HG02642 (cell line): ENCODE data around the gene DLGAP1.
"Not testable (repeated sequence)": the region's sequence is repeated elsewhere in the genome, so short reads cannot be mapped to it uniquely, and the experiment has no call there.

Experiments
- ATAC-seq: cut with Tn5 transposase; IDR thresholded peaks from one replicate; pipeline ENCODE4 v1.9.1; 2021; ENCODE audit warnings: mild to moderate bottlenecking; ENCODE audit not compliant: unreplicated experiment, poor library complexity

The DLGAP1 gene

DNA sequence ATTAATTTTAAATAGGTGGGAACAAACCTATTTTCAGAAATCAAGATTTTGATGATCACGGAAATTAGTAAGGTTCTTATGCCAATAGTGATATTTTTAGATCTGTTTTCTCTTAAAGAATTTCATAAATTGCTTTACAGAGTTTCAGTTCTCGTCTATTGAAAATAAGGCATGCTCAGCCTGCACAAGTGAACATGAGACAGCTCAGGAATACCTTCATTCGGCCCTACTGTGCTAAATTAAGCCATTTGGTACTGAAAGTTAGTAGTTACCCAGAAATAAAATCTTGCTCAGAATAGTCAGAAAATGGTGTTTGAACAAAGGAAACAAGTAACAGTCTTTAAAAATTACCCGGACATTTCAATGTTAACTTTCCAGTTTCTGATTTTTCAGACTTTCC, 60.4 kb downstream of the DLGAP1 start:
- ATAC-seq, result no peak

DNA sequence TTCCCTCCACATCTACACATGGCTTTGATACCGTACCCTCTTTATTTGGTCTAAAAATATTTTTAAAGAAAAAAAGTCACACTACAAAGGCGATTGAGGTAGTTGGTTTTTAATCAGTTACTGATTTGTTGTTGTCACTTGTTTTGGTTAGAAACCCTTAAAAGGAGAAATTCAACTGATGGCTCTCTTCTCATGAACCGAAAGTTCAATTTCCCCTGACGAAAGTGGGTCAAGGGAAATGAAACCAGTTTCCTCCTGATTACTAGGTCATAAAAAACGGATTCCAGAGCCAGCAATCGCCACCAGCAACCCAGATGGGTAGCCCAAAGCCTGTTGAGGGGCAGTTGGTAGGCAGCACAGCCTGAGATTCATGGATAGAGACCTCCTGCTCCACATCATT, 63.2 kb downstream of the DLGAP1 start:
- no peak for ATAC-seq

DNA sequence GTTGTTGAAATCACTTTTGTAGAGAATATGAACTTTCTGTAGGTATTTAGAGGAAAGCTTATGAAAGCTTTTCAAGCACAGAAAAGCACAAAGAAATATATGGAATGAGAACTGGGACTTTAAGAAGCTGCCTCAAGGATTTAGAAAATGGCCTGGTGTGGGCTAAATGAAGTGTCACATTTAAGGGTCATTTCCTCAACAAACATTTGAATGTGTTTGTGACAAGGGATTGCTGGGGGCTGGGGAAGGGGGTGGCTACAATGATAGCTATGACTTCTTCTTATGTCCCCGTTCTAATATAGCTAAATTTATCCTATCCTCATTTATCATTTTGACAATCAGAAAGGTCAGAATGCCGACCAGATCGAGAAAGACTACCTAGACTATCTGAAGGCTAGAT, 69.2 kb downstream of the DLGAP1 start:
- no peak for ATAC-seq

DNA sequence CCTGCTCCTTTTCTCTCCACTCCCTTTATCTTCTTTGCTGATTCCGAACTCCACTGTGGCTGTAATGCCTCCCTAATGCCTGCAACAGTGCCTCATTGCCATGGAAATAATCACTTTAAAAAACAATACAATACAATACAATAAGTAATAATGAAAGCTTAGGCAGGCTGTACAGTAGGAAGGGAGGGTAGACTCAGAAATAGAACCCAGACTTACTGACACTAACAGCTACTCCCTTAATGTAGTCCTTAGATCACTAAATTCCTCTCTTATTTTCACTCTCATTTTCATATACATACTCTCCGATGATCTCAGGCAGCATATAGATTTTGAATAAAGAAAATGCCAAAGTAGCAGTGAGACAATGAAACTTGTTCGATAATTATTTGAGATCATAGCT, 70.2 kb downstream of the DLGAP1 start:
- ATAC-seq, result no peak

DNA sequence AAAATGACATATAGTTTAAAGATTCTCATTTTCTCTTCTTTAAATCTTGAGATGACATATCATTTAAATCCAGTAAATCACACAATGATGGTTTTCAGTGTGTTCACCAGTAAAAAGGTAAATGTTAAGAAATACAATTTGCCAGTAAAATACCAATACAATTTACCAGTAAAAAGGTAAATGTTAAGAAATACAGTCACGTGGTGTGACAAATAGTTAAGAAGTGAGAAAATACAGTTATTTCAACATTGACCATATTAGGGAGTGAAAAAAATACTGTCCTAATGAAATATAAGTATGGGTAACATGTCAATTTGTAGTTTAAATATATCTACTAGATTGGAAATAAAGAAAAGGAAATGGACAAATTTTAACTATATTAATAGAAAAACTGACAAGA, 80.5 kb downstream of the DLGAP1 start:
- ATAC-seq, result no peak

DNA sequence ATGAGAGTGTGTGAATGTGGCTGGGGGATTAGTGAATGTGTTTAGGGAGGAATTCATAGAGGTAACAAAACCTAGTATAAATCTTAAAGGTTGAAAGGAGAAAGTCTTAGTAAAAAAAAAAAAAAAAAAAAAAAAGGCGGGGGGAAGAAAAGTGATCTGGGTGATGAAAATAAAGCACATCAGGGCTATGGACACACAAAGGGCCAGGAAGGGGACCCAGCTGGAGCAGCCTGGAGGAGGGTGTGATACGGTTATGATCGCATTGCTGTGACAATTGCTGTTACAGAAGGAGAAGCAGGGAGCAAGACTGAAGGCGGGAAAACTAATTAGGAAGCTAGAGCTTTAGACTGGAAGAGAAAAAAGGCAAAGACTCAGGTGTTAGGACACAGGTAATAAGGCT, 85.4 kb downstream of the DLGAP1 start:
- no peak for ATAC-seq

DNA sequence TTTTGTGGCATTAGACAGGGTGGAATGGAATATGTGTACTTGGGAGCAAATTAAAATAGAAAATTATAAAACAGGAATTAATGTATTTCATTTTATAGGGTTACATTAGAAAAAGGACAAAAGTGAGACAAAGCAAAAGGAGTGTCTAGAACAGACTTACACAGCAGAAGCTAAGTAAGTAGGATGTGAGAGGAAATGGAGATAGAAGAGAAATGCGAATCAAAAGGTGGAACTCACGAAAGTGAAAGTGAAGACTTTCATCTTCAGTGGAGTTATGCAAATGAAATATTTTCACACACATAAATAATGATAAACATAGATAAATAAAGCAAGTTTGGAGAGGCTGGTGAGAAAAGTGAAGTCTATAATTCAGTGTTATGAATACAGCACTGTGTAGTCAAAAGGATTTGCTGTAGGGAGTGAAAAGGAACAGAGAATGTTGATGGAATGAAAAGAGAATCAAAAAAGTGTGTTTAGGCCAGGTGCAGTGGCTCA, 94.8 kb downstream of the DLGAP1 start:
- ATAC-seq, result no peak

DNA sequence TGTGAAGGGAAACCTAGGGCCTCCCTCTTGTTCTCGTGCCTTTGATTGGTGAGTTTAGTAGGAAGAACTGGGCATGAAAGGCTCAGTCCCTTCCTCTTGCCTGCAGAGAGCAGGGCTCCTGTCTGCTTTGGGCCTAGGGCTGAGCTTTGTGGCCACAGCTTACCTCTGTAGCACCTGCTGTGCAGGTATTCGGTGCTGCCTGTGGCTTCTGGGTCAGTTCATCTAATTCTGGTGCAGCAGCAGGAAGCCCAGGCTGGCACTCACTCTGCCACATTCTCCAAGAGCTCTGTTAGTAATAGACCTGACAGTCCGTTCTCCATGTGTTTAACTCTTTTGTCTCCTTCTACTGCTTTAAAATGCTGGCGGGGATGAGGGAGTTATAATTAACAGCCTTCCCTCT, 96.5 kb downstream of the DLGAP1 start:
- no peak for ATAC-seq

DNA sequence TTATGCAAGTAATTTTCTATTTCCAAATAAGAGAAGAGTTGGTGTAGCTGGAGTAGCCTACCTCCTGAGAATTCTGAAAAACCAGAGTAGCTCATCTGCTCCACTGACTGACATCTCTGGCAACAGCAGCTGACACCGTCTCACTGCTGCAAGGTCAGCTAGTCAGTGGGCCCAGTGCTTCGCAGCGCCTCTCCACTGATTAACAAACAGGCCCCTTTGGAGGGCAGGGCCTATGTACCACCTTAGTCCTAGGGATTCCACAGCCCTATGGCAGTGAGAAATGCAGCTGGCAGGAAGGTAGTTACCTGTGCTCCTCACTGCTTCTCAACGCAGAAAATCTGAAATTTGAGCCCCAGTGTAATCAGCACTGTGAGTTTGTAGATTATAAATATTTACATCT, 97.5 kb downstream of the DLGAP1 start:
- ATAC-seq, result no peak

DNA sequence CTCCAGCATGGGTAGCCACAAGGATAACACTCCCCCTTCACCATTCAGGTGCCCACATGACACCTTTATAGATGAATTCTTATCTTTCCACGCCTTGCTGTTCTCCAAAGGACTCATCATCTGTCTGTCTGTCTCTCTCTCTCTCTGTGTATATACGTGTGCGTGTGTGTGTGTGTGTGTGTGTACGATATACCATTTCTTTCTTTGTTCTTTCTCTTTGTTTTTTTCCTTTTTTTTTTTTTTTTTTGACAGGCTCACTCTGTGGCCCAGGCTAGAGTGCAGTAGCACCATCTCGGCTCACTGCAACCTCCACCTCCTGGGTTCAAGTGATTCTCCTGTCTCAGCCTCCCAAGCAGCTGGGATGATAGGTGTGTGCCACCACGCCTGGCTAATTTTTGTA, 98.2 kb downstream of the DLGAP1 start:
- no peak for ATAC-seq

DNA sequence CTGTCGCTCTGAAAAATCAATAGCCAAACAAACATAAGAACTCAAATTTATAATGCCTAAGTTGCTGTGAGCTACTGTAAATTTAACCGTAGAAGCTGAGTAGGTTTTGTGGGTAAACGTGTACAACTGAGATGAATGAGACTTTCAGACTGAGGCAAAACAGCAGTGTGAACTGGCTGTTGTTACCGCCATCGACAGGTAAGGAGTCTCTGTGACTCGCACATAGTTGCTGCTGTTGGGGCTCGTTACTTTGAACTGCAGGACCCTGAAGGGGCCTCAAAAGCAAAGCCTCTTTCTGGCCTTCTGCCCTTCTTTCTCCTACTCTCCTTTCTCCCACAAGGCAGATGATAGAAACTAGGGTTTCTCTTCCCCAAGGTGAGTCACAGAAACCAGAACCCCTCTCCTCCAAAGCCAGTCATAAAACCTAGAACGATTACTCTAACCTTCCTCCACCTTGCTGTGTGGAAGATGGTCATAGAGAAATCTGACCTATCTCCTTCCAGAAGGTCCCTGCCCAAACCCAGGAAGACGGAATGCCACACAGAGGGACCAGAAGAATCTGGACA, 101.2 kb downstream of the DLGAP1 start:
- ATAC-seq, result no peak

DNA sequence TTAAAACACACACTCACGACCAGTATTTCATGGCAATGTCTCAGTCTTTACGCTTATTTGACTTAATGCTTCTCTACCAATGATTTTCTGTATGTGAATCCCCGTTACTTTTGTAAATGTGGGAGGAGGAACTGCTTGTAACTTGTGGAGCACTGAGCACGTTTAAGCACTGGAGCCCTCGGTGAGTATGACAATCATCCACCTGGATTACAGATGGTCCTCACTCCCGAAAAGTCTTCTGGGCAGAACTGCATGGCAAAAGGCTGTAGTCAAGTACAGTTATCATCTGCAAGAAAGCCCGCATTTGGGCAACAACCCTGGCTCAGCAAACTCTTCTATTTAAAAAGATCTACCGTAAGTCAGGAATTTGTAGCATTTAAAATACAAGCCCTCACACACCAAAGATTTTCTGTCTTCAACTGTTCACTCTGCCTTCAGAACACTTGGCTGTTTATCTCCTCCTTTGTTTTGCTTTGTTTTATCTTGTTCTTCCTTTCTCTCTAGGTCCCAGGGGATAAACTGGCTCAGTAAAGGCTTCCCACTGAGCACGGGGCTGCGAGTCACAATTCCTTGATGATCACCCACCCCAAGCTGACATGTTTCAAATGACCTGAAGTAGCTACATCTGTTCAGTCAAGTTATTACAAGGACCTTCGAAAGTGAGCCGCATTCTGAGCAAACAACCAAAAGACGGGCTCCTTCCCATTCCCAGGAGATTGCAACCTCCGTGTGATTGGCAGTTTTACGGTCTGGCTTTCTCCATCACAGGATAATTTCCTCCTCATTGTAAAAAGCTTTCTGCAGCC, 102.2 kb downstream of the DLGAP1 start:
- no peak for ATAC-seq

DNA sequence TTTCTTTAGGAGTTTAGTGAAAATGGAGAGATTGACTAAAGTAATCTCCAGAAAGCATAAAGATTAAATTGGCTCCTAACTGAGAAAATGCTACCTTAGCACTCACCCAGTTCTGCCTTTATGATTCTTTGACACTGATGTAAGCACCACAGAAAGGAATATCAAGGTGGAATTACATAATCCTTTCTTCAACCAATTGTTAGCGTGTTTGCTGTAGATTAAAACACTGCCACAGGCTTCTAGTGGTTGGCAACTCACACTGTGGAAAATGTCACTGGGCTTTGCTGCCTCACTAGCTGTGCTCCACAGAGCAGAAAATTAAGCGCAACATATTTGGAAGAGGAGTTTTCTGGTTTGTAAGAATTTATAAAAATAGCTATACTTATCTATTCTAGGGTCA, 104.1 kb downstream of the DLGAP1 start:
- no peak for ATAC-seq

DNA sequence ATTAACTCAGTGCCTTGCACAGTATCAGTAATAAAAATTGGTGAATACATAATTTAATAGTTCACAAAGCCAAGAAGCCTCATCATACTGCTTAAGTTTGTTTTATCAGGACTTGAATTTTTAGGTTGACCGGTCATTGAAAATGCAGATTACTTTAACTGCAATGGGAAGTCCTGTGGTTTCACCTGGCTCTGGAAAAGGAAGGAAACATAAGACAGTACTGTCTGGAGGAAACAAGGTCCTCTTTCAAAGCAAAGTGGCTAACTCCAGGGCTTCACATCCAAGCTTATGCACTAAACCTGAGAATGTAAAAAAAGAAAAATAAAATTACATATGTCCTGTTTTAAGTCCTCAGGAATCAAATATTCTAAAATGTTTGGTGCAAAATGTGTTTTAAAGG, 119.7 kb downstream of the DLGAP1 start:
- no peak for ATAC-seq

DNA sequence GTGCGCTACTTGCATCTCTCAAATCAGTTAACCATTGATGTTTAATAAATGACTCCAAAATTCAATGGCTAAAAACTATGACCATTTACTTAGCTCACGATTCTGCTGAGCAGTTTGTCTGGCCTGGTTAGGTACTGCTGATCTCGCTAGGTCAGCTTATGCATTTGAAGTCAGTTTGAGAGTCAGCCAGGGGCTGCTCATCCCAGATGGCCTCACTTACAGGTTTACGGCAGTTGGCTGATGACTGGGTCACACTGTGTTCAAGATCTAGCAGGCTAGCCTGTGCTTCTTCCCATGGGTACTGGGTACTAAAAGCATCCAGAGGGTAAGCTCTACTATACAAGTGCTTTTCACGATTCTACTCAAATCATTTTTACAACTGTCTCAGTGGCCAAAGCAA, 122.1 kb downstream of the DLGAP1 start:
- ATAC-seq, result no peak

DNA sequence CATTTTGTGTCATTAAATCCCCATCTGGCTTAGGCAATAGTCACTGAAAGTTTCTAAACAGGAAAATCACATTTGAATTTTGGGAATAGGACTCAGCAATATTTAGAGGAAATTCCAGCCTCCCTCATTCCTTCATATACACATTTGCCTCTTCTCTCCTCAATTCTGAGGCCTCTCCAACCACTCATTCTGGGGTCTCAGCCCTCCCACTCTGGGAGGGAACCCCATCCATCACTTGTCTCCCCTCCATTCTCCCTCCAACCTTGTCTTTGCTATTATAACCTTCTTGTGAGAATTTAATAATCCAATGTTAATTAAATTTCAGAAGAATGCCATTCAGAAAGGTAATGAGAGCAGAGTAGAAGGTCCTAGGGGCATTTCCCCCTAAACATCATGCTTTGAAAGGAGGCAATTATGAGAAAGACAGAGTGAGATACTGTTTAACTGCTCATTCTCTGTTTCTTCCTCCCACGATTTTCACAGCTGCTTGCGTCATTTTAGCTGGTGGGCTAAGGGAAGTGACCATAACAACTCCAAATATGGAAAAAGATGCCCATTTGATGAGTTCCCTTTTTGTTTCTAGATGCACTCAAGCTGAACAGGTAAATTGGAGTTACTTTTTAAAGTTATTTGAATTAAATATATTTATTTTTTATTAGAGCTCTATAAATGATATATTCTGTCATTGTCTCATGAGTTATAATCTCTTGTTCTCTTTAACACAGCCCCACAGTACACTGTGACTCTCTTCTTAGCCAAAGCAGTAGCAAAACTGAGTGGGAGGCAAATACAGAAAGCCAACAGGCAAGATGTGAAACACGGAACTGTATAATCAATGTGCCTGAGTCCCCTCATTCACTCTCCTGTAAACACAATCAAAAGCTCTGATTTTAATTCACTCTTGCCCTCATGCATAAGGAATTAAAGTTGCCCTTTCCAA, 135.1 kb downstream of the DLGAP1 start:
- no peak for ATAC-seq

DNA sequence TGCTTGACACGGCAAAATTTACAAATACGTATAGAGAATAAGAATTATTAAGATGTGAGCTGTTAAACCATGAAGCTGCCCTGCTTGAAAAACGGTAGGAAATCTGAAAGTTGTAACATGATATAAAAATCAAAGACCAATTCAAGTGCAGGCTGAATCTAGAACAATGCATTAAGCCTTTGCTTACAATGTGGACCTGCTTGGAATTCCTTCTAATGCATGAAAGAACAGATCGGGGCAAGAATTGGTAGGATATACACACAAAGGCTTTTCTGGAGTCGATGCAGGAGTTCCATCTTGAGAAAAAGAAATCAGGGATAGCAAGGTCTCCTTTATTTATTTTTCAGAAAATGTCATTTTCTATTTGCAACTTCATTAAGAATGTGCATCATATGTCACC, 136.8 kb downstream of the DLGAP1 start:
- ATAC-seq, result no peak

DNA sequence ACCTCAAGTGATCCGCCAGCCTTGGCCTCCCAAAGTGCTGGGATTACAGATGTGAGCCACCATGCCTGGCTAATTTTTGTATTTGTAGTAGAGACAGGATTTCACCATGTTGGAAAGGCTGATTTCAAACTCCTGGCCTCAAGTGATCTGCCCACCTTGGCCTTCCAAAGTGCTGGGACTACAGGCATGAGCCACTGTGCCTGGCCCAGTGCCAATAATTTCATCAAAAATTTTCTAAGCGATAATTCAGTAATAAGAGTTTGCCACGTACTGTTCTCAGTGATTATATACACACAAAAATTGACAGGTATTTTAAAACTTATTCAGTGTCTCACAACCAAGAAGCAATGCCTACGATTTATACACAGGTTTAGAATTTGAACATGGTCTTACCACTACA, 143.2 kb downstream of the DLGAP1 start:
- not testable (repeated sequence) for ATAC-seq

DNA sequence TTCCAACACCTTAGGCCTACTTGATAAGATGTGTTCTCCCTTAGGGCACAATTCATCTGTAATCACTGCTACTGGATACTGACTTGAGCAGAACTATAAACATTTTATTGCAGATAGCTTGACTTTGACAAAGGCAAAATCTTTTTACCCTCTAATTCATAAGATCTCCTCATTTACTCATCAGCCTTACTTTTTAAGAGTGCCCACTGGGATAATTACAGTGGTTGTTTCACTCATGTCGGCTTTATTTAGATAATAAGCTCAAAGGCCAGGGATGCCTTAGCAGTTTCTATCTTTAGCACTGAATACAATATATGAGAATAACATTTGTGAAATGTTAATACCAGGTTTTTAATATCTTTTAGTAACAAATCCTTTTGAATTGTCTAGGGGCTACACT, 144.0 kb downstream of the DLGAP1 start:
- no peak for ATAC-seq

DNA sequence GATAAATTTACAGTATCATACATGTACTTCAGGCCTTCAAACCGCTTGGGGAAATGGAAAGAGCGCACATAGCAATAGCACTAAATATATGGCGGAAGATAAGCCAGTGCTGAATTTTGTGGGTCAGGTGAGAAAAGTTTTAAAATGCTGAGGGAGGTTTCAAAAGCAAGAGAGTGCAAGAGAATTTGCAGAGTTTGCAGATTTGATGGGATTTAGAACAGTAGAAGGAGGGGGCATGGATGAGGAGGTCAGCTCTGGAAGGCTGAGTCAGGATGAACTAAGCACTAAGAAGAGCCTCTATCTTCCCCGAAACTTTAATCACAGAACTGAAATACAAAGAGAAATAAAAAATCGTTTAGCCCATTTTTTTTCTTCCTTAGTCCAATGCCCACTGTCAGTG, 145.9 kb downstream of the DLGAP1 start:
- ATAC-seq, result no peak

DNA sequence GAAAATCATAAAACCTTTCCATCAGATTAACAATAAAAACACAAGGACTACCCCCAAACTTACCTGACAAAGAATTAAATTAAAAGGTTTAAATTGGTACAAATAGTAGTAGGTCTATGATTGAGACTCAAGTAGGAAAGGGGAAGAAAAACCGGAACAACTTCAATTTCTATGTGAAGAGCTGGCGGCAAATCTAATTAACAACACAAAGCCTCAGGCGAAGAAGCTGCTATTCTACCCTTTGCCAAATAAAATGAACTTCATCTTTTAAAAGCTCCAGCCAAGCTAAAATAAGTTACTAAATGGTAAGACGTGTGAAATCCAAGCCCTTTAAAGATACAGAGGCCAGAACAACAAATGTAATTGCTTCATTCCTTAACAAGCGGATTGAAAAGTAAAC, 146.5 kb downstream of the DLGAP1 start:
- ATAC-seq, result no peak
